Endothelial cell of umbilical vein (primary cell): ENCODE measurements around the gene CCDC66. TPM values are rescaled to one million over a fixed set of nuclear protein-coding genes. Genes with fewer than 3 reads are reported as not detected.

Experiments
- BruUV-seq: library from RNA; stranded (reverse); fragments of 400-500 nt; replicated peaks from 2 replicates; lab custom pipeline; 2021; lab: Mats Ljungman, UMichigan
- CTCF ChIA-PET: fragments of 300-600, 350-600 bp; sonication (Branson Sonifier 250); formaldehyde crosslinking; loops from one replicate; lab custom pipeline; 2021; ENCODE audit warnings: antibody characterized with exemption, inconsistent platforms; lab: Charles Lee
- POLR2A ChIA-PET: fragments of 300-600, 350-600 bp; sonication (Branson Sonifier 250); formaldehyde crosslinking; loops from one replicate; lab custom pipeline; 2021; ENCODE audit warnings: antibody characterized with exemption, inconsistent platforms; lab: Charles Lee
- DNase-seq: peaks from one replicate; pipeline ENCODE4 v3.0.0-alpha.2; 2011; ENCODE audit warnings: low read depth, low spot score
- FAIRE-seq: peaks from 2 replicates; lab custom pipeline; 2011; peaks lifted over from hg19 to GRCh38; lab: Jason Lieb, UNC
- H2AFZ ChIP-seq: 2 replicates; pipeline ENCODE4 v1.6.0; 2012; ENCODE audit warnings: low read depth, low read length, control low read depth, inconsistent platforms
- H3K27ac ChIP-seq: 2 replicates; pipeline ENCODE4 v1.5.1; 2011; ENCODE audit warnings: low read depth, mild to moderate bottlenecking, control low read depth, low read length, moderate library complexity; ENCODE audit not compliant: insufficient read depth
- H3K27me3 ChIP-seq, 2 experiments: 2 replicates each; pipeline versions ENCODE4 v1.6.0 to v1.6.1; 2011; ENCODE audit warnings: low read length in 2 of 2, mixed read lengths in 1 of 2; ENCODE audit not compliant: control insufficient read depth in 2 of 2, insufficient read depth in 2 of 2
- H3K36me3 ChIP-seq, 2 experiments: 2 replicates in 1 of 2; 3 replicates in 1 of 2; pipeline ENCODE4 v1.5.1; 2011; ENCODE audit warnings: low read length in 2 of 2, mild to moderate bottlenecking in 1 of 2, moderate library complexity in 1 of 2; ENCODE audit not compliant: control insufficient read depth in 2 of 2, insufficient read depth in 2 of 2; ENCODE audit errors: extremely low read depth in 1 of 2
- H3K4me1 ChIP-seq: 3 replicates; pipeline ENCODE4 v1.5.1; 2011; ENCODE audit warnings: mild to moderate bottlenecking, low read length; ENCODE audit not compliant: control insufficient read depth, insufficient read depth; ENCODE audit errors: extremely low read depth
- H3K4me2 ChIP-seq: 2 replicates; pipeline ENCODE4 v1.6.1; 2011; ENCODE audit warnings: low read length, control low read depth, mixed read lengths; ENCODE audit not compliant: insufficient read depth
- H3K4me3 ChIP-seq, 3 experiments: fragments of 200-600 bp in 1 of 3; sonication (generic), shearing (Covaris generic) in 1 of 3; replicated peaks in 1 of 3; 2 replicates each; pipeline ENCODE4 v1.5.1; 2011 to 2016; ENCODE audit warnings: control low read depth in 3 of 3, low read length in 3 of 3, mild to moderate bottlenecking in 2 of 3, inconsistent platforms in 1 of 3, low read depth in 1 of 3, moderate library complexity in 1 of 3; ENCODE audit not compliant: insufficient read depth in 1 of 3
- H3K79me2 ChIP-seq: 2 replicates; pipeline ENCODE4 v1.6.0; 2012; ENCODE audit warnings: low read length, inconsistent platforms; ENCODE audit not compliant: control insufficient read depth, insufficient read depth
- H3K9ac ChIP-seq: replicated peaks from 2 replicates; pipeline ENCODE3; 2011; ENCODE audit warnings: low read length, control low read depth; ENCODE audit not compliant: insufficient read depth; ENCODE audit errors: extremely low read depth
- H3K9me1 ChIP-seq: replicated peaks from 3 replicates; pipeline ENCODE4 v1.6.0; 2011; ENCODE audit warnings: mild to moderate bottlenecking, low read length; ENCODE audit not compliant: control insufficient read depth, insufficient read depth; ENCODE audit errors: extremely low read depth
- H3K9me3 ChIP-seq: replicated peaks from 2 replicates; pipeline ENCODE4 v1.5.1; 2012; ENCODE audit warnings: low read length, inconsistent platforms; ENCODE audit not compliant: control insufficient read depth, insufficient read depth
- H4K20me1 ChIP-seq: replicated peaks from 2 replicates; pipeline ENCODE3; 2011; ENCODE audit warnings: mild to moderate bottlenecking, low read length; ENCODE audit not compliant: control insufficient read depth, insufficient read depth; ENCODE audit errors: extremely low read depth
- CTCF ChIP-seq, 2 donors: IDR thresholded peaks; 1 replicate in 1 of 2; 2 replicates in 1 of 2; pipeline ENCODE4 v1.5.1; 2011; ENCODE audit warnings: low read length in 2 of 2, mild to moderate bottlenecking in 2 of 2, moderate library complexity in 2 of 2, control low read depth in 1 of 2, inconsistent platforms in 1 of 2, low read depth in 1 of 2; ENCODE audit not compliant: insufficient read depth in 1 of 2; ENCODE audit errors: extremely low read depth in 1 of 2
- EZH2 ChIP-seq: IDR thresholded peaks from 2 replicates; pipeline ENCODE4 v1.6.1; 2012; ENCODE audit warnings: borderline replicate concordance, low read depth, mild to moderate bottlenecking, moderate library complexity, low read length, inconsistent platforms; ENCODE audit not compliant: severe bottlenecking
- FOS ChIP-seq: IDR thresholded peaks from 2 replicates; pipeline ENCODE4 v1.6.1; 2011; ENCODE audit warnings: mild to moderate bottlenecking, low read length, moderate library complexity, borderline replicate concordance; ENCODE audit not compliant: insufficient read depth
- GATA2 ChIP-seq: IDR thresholded peaks from 2 replicates; pipeline ENCODE4 v1.7.0; 2011; ENCODE audit warnings: low read depth, mild to moderate bottlenecking, moderate library complexity, mixed read lengths, low read length; ENCODE audit not compliant: insufficient read length, insufficient read depth
- JUN ChIP-seq: IDR thresholded peaks from 2 replicates; pipeline ENCODE4 v1.6.1; 2011; ENCODE audit warnings: borderline replicate concordance, low read depth; ENCODE audit not compliant: insufficient read length, insufficient read depth
- MAX ChIP-seq: IDR thresholded peaks from 2 replicates; pipeline ENCODE4 v1.6.1; 2011; ENCODE audit not compliant: insufficient read depth, insufficient read length
- MYC ChIP-seq: IDR thresholded peaks from one replicate; pipeline ENCODE4 v1.6.1; 2011; ENCODE audit warnings: mild to moderate bottlenecking, low read depth, low read length
- POLR2A ChIP-seq: IDR thresholded peaks from 2 replicates; pipeline ENCODE4 v1.6.1; 2012; ENCODE audit warnings: low read depth, mild to moderate bottlenecking, control low read depth, low read length
- POLR2AphosphoS5 ChIP-seq: IDR thresholded peaks from 2 replicates; pipeline ENCODE4 v1.6.1; 2012; ENCODE audit warnings: low read depth, mild to moderate bottlenecking, control low read depth, low read length, moderate library complexity; ENCODE audit not compliant: insufficient read depth
- dilution Hi-C: fragments of 300-500 bp; cut with MboI; formaldehyde crosslinking; loops from one replicate; pipeline ENCODE4 v1.15.0; 2019; ENCODE audit warnings: low sequenced_read_pairs; ENCODE audit not compliant: extremely low pct_ligation_motif_present
- intact Hi-C: fragments of 100-400 bp; cut with micrococcal nuclease; formaldehyde crosslinking; loops from one replicate; pipeline ENCODE4 v1.10.0; 2022
- polyA plus RNA-seq, 4 experiments: library from polyadenylated mRNA; depleted of rRNA in 3 of 4; stranded (reverse) in 3 of 4; unstranded in 1 of 4; fragments of >200 nt; gene quantifications; 2 replicates each; pipeline versions ENCODE4 v1.2.1 to v1.2.3, GENCODE V29; 2011 to 2012; ENCODE audit warnings: missing spikeins in 1 of 4
- total RNA-seq: library from RNA; stranded (reverse); gene quantifications from 2 replicates; pipeline ENCODE4 v1.2.3, GENCODE V29; 2021

The CCDC66 gene
- total and polyA plus RNA-seq, 2 donors (not counting 3 experiments of a cell fraction or from before 2014, with no cell fraction given), result 5.0 to 20.7 TPM

- CTCF ChIA-PET, result interaction anchor here (1.2 kb wide), 1 partner anchor 9 kb away, joined by 3 read pairs; no protein-coding TSS in a partner anchor
- no TSS peak for BruUV-seq
- Histone ChIP-seq H3K4me2 (no peak overlapping the region), H3K4me3 (no peak overlapping the region), H3K9me3 (no peaks in the 10 kb centered on the region), H3K36me3 (peaks cover 9 to 18% of the 10 kb centered on the region in 2 experiments), H3K9me1 (no peaks in the 10 kb centered on the region), H3K27me3 (no peaks in the 10 kb centered on the region), H3K4me1 (peaks cover 2% of the 10 kb centered on the region), H4K20me1 (no peaks in the 10 kb centered on the region), H3K9ac (no peak overlapping the region), H3K27ac (no peak overlapping the region), H2AFZ (no peak overlapping the region), H3K79me2 (no peaks in the 10 kb centered on the region)
- dilution Hi-C loops, result no loop called here
- POLR2A ChIA-PET, result no interaction called here
- no peak for DNase-seq
- TF ChIP-seq CTCF (IDR thresholded peaks at IDR 0.05; ENCODE audit: extremely low read depth in 1 of 2, insufficient read depth in 1 of 2, low read depth in 1 of 2, low read length in 2 of 2), result no peak
- no peak for TF ChIP-seq JUN
- no peak for TF ChIP-seq EZH2
- TF ChIP-seq MAX, result no peak
- no peak for TF ChIP-seq MYC
- no peak for TF ChIP-seq POLR2A
- TF ChIP-seq FOS, result no peak
- no peak for TF ChIP-seq GATA2
- no peak for TF ChIP-seq POLR2AphosphoS5
- intact Hi-C loops, result no loop called here
- FAIRE-seq, result no peak
These were observed 72.5 kb downstream of the CCDC66 start for GRCh38 chr3:56629451-56629850.
